Adrenal gland (tissue), 5 donors: ENCODE data around the gene TEX30.

Experiments
- CTCF ChIP-seq, 6 experiments: fragments of 450-650 bp in 4 of 6; fragments of 200-600 bp in 2 of 6; sonication (generic) in 1 of 6; IDR thresholded peaks; 1 replicate in 5 of 6; 2 replicates in 1 of 6; pipeline versions ENCODE4 v1.5.1 to v1.8.0; 2016 to 2021; ENCODE audit warnings: antibody characterized with exemption in 6 of 6, mild to moderate bottlenecking in 2 of 6, moderate library complexity in 1 of 6
- POLR2A ChIP-seq, 2 donors: fragments of 450-650 bp; IDR thresholded peaks; one replicate each; pipeline ENCODE4 v1.6.1; 2017; ENCODE audit warnings: antibody characterized with exemption in 2 of 2, mild to moderate bottlenecking in 2 of 2, moderate library complexity in 1 of 2
- donor health status: DM: no; HTN: no; CAD: no.

- no peak for TF ChIP-seq CTCF (IDR thresholded peaks at IDR 0.05)
- TF ChIP-seq POLR2A (IDR thresholded peaks at IDR 0.05), result no peak
Observed at GRCh38 chr13:102777736-102778135, 4.2 kb upstream of the TEX30 start.
